HepG2 (cell line): Measurements from ENCODE around the gene STIMATE. TPM values are rescaled to one million over a fixed set of nuclear protein-coding genes. Genes with fewer than 3 reads are reported as not detected.

Source experiments
- ATAC-seq: fragments of 200-7000 bp; cut with Tn5 transposase; 3 replicates; pipeline ENCODE4 v1.9.1; 2020; ENCODE audit warnings: mild to moderate bottlenecking, moderate library complexity
- BruUV-seq: library from RNA; stranded (reverse); fragments of 400-500 nt; replicated peaks from 2 replicates; lab custom pipeline; 2021; lab: Mats Ljungman, UMichigan
- CTCF ChIA-PET: fragments of 300-600 bp; formaldehyde crosslinking; extraction: SDS; loops from one replicate; lab custom pipeline; 2021; ENCODE audit warnings: low total read pairs, inconsistent platforms, low intra/inter-chr PET ratio; lab: Yijun Ruan, JAX
- POLR2A ChIA-PET: fragments of 350-600 bp; sonication (Branson Sonifier 250); formaldehyde crosslinking; loops from one replicate; lab custom pipeline; 2020; ENCODE audit warnings: antibody characterized with exemption, inconsistent platforms; lab: Yijun Ruan, JAX
- DNase-seq: peaks from one replicate; pipeline ENCODE4 v3.0.0-alpha.2; 2015; ENCODE audit warnings: low spot score
- FAIRE-seq: peaks from 3 replicates; lab custom pipeline; 2011; peaks lifted over from hg19 to GRCh38; lab: Jason Lieb, UNC
- H2AFZ ChIP-seq: one replicate; pipeline ENCODE4 v1.6.1; 2011; ENCODE audit warnings: low read length, inconsistent platforms
- H3K27ac ChIP-seq: fragments of 300-600 bp; 3 replicates; pipeline ENCODE4 v1.8.0; 2011; ENCODE audit warnings: mixed run types, mild to moderate bottlenecking, mixed read lengths, low read length, inconsistent platforms; ENCODE audit not compliant: insufficient read depth; ENCODE audit errors: extremely low read length
- H3K27me3 ChIP-seq, 2 experiments: fragments of 200-600 bp in 1 of 2; 2 replicates in 1 of 2; 3 replicates in 1 of 2; pipeline versions ENCODE4 v1.6.0 to v1.8.0; 2011; ENCODE audit warnings: low read length in 2 of 2, mild to moderate bottlenecking in 2 of 2, moderate library complexity in 2 of 2, inconsistent platforms in 1 of 2; ENCODE audit not compliant: insufficient read depth in 2 of 2, control insufficient read depth in 1 of 2
- H3K36me3 ChIP-seq, 2 experiments: fragments of 200-600 bp in 1 of 2; replicated peaks in 1 of 2; 2 replicates in 1 of 2; 3 replicates in 1 of 2; pipeline versions ENCODE4 v1.5.1 to v1.8.0; 2011; ENCODE audit warnings: low read length in 2 of 2, inconsistent platforms in 1 of 2; ENCODE audit not compliant: insufficient read depth in 2 of 2, control insufficient read depth in 1 of 2
- H3K4me1 ChIP-seq: 2 replicates; pipeline ENCODE4 v1.5.1; 2012; ENCODE audit warnings: low read length, inconsistent platforms; ENCODE audit not compliant: insufficient read depth
- H3K4me2 ChIP-seq: 2 replicates; pipeline ENCODE4 v1.6.0; 2011; ENCODE audit warnings: low read depth, low read length, inconsistent platforms
- H3K4me3 ChIP-seq, 3 experiments: fragments of 200-600 bp in 1 of 3; sonication (generic), shearing (Covaris generic) in 1 of 3; replicated peaks in 1 of 3; 2 replicates each; pipeline ENCODE4 v1.5.1; 2011 to 2016; ENCODE audit warnings: low read length in 3 of 3, inconsistent platforms in 2 of 3, low read depth in 2 of 3, mild to moderate bottlenecking in 2 of 3, control low read depth in 1 of 3, mixed read lengths in 1 of 3; ENCODE audit not compliant: insufficient read depth in 1 of 3
- H3K79me2 ChIP-seq: one replicate; pipeline ENCODE4 v1.6.1; 2011; ENCODE audit warnings: low read length, inconsistent platforms; ENCODE audit not compliant: insufficient read depth
- H3K9ac ChIP-seq: 2 replicates; pipeline ENCODE4 v1.6.0; 2011; ENCODE audit warnings: mild to moderate bottlenecking, low read depth, low read length, inconsistent platforms; ENCODE audit not compliant: insufficient read depth
- H3K9me3 ChIP-seq: 2 replicates; pipeline ENCODE4 v1.5.1; 2012; ENCODE audit warnings: mild to moderate bottlenecking, low read length
- H4K20me1 ChIP-seq: 2 replicates; pipeline ENCODE4 v1.6.0; 2011; ENCODE audit warnings: inconsistent platforms, mild to moderate bottlenecking, low read length, moderate library complexity; ENCODE audit not compliant: insufficient read depth
- DR1 ChIP-seq: sonication (generic); formaldehyde crosslinking; IDR thresholded peaks from 2 replicates; pipeline ENCODE4 v1.8.0; 2021; ENCODE audit warnings: mild to moderate bottlenecking, missing genetic modification reagents, inconsistent platforms
- FOXJ3 ChIP-seq: sonication (generic); formaldehyde crosslinking; IDR thresholded peaks from 2 replicates; pipeline ENCODE4 v1.4.0; 2020; ENCODE audit warnings: missing genetic modification reagents, mild to moderate bottlenecking, borderline replicate concordance
- HNRNPLL ChIP-seq: fragments of 200-400 bp; formaldehyde crosslinking; IDR thresholded peaks from 2 replicates; pipeline ENCODE4 v1.6.1; 2017; ENCODE audit warnings: mild to moderate bottlenecking, low read depth, low read length; ENCODE audit not compliant: poor library complexity, severe bottlenecking
- ISL2 ChIP-seq: sonication (generic); formaldehyde crosslinking; IDR thresholded peaks from 2 replicates; pipeline ENCODE4 v1.5.0; 2020; ENCODE audit warnings: missing genetic modification reagents
- MBD4 ChIP-seq: IDR thresholded peaks from 2 replicates; pipeline ENCODE4 v1.6.1; 2012; ENCODE audit warnings: low read length, inconsistent platforms, borderline replicate concordance
- ZNF720 ChIP-seq: sonication (generic); formaldehyde crosslinking; IDR thresholded peaks from 2 replicates; pipeline ENCODE4 v1.4.0; 2020; ENCODE audit warnings: missing genetic modification reagents
- ZNF777 ChIP-seq: sonication (generic); formaldehyde crosslinking; IDR thresholded peaks from 2 replicates; pipeline ENCODE4 v1.4.0; 2020; ENCODE audit warnings: missing genetic modification reagents
- ZZZ3 ChIP-seq: sonication (generic); formaldehyde crosslinking; IDR thresholded peaks from 2 replicates; pipeline ENCODE4 v1.4.0; 2020; ENCODE audit warnings: missing genetic modification reagents, mild to moderate bottlenecking, borderline replicate concordance
- WGBS: methylation state at CpG from one replicate; pipeline ENCODE4 v1.1.6; 2017; ENCODE audit warnings: low lambda C conversion rate; 5-methylcytosine and 5-hydroxymethylcytosine counted together
- in situ Hi-C: cut with HindIII; loops from 2 replicates; pipeline ENCODE4 v1.10.0; 2017; ENCODE audit warnings: low pct_unique_long_range_greater_than_20kb; ENCODE audit not compliant: extremely low pct_ligation_motif_present
- intact Hi-C: fragments of 100-400 bp; cut with micrococcal nuclease; formaldehyde crosslinking; loops from one replicate; pipeline ENCODE4 v1.10.0; 2022; ENCODE audit not compliant: unreplicated experiment
- polyA plus RNA-seq, 8 experiments: library from polyadenylated mRNA; depleted of rRNA in 3 of 8; stranded (reverse) in 7 of 8; unstranded in 1 of 8; fragments of >200 nt; fragmentation: Illumina TruSeq in 4 of 8; extraction: Trizol in 4 of 8; gene quantifications; 2 replicates each; pipeline versions ENCODE4 v1.2.1 to v1.2.3, GENCODE V29; 2011 to 2016; ENCODE audit warnings: low read depth in 4 of 8, missing spikeins in 1 of 8, mixed read lengths in 1 of 8; ENCODE audit not compliant: insufficient read depth in 1 of 8
- total RNA-seq, 5 experiments: library from RNA; depleted of rRNA; stranded (reverse); fragments of >200 nt; fragmentation: Illumina TruSeq; extraction: Trizol; gene quantifications; 2 replicates each; pipeline ENCODE4 v1.2.3, GENCODE V29; 2016; ENCODE audit warnings: low read depth in 1 of 5
- TF ChIP-seq, protein P1 (sequence below): sonication (generic); formaldehyde crosslinking; IDR thresholded peaks from 2 replicates; pipeline ENCODE4 v1.4.0; 2020; ENCODE audit warnings: mild to moderate bottlenecking, missing genetic modification reagents, borderline replicate concordance
- TF ChIP-seq, protein P2 (sequence below): IDR thresholded peaks from 2 replicates; pipeline ENCODE4 v1.6.1; 2016; ENCODE audit warnings: missing compliant biosample characterization, missing genetic modification reagents, borderline replicate concordance
- TF ChIP-seq, protein P3 (sequence below): sonication (generic); formaldehyde crosslinking; IDR thresholded peaks from 2 replicates; pipeline ENCODE4 v1.5.1; 2020; ENCODE audit warnings: missing genetic modification reagents, mild to moderate bottlenecking, borderline replicate concordance
- TF ChIP-seq, protein P4 (sequence below): IDR thresholded peaks from 2 replicates; pipeline ENCODE4 v1.6.1; 2012; ENCODE audit warnings: low read length, improper control_type of control experiment
- TF ChIP-seq, protein P5 (sequence below): sonication (generic); formaldehyde crosslinking; IDR thresholded peaks from 2 replicates; pipeline ENCODE4 v1.5.0; 2020; ENCODE audit warnings: mild to moderate bottlenecking, missing genetic modification reagents

The STIMATE gene
- total and polyA plus RNA-seq, 2 of the 13 experiments (the other 11 are each of a cell fraction or from before 2014, with no cell fraction given) = 5.7 to 11.7 TPM

DNA sequence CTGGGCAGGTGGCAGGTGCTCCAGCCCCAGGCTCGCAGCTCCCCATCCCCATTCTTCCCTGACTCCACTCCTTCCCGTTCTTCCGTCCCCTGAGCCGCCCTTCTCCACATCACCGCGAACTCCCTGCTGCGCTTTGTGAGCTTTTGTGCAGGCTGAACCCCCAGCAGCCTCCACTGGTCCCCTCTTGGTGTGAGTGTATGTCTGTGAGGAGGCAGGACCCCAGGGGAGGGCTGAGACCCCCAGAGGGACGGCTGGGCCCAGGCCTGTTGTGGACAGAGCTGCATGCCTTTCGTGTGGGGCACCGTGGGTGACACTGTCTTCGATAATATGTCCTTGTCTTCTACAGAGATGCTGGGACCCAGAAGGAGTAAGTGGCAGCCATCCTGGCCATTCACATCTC is 110.1 kb downstream of the STIMATE start:
- no peaks in the 10 kb centered on the region for H3K27me3 ChIP-seq
- H3K4me3 ChIP-seq = peak overlapping the region; percentile 31 to 60 (median 31)
- peak; percentile 6 for ATAC-seq
- ChIA-PET CTCF (no interaction called here), POLR2A (interaction anchor here (0.6 to 18.4 kb wide), 7 partner anchors 9 to 145 kb away, joined by 3 to 466 read pairs (median 4); partner anchors contain the start of genes ITIH1, ITIH3 and NEK4)
- 48% methylated on average over 11 of the region's 11 CpGs for WGBS
- H3K27ac ChIP-seq = peak overlapping the region; percentile 20
- BruUV-seq = no TSS peak
- DNase-seq = no peak
- H3K9ac ChIP-seq = peak overlapping the region; percentile 47; the same call in 1 of the 2 replicates
- H2AFZ ChIP-seq = no peak overlapping the region
- H4K20me1 ChIP-seq = no peaks in the 10 kb centered on the region
- no peak for FAIRE-seq
- in situ Hi-C loops = no loop called here
- no peaks in the 10 kb centered on the region for H3K79me2 ChIP-seq
- no peaks in the 10 kb centered on the region for H3K36me3 ChIP-seq
- peak overlapping the region; percentile 83 for H3K4me2 ChIP-seq
- intact Hi-C loops = loop anchor here (1.0 to 2.0 kb wide), 2 partner anchors 12 to 16 kb away; partner anchors contain the start of gene NEK4
- H3K9me3 ChIP-seq = no peaks in the 10 kb centered on the region
- peaks cover 91% of the 10 kb centered on the region for H3K4me1 ChIP-seq
- TF ChIP-seq FOXJ3 (no peak), ZZZ3 (CRISPR knock-in tag) (no peak), MBD4 (no peak), HNRNPLL (no peak), DR1 (CRISPR knock-in tag) (no peak), ZNF777 (CRISPR knock-in tag) (no peak), ISL2 (CRISPR knock-in tag) (0 out of 2 replicates have a peak, but pooled peaks have one; percentile 13), ZNF720 (CRISPR knock-in tag) (no peak)
- TF ChIP-seq, protein P1, sequence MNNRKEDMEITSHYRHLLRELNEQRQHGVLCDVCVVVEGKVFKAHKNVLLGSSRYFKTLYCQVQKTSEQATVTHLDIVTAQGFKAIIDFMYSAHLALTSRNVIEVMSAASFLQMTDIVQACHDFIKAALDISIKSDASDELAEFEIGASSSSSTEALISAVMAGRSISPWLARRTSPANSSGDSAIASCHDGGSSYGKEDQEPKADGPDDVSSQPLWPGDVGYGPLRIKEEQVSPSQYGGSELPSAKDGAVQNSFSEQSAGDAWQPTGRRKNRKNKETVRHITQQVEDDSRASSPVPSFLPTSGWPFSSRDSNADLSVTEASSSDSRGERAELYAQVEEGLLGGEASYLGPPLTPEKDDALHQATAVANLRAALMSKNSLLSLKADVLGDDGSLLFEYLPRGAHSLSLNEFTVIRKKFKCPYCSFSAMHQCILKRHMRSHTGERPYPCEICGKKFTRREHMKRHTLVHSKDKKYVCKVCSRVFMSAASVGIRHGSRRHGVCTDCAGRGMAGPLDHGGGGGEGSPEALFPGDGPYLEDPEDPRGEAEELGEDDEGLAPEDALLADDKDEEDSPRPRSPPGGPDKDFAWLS (CRISPR knock-in tag) = no peak
- TF ChIP-seq, protein P2, sequence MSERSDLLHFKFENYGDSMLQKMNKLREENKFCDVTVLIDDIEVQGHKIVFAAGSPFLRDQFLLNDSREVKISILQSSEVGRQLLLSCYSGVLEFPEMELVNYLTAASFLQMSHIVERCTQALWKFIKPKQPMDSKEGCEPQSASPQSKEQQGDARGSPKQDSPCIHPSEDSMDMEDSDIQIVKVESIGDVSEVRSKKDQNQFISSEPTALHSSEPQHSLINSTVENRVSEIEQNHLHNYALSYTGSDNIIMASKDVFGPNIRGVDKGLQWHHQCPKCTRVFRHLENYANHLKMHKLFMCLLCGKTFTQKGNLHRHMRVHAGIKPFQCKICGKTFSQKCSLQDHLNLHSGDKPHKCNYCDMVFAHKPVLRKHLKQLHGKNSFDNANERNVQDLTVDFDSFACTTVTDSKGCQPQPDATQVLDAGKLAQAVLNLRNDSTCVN (CRISPR knock-in tag) = no peak
- TF ChIP-seq, protein P3, sequence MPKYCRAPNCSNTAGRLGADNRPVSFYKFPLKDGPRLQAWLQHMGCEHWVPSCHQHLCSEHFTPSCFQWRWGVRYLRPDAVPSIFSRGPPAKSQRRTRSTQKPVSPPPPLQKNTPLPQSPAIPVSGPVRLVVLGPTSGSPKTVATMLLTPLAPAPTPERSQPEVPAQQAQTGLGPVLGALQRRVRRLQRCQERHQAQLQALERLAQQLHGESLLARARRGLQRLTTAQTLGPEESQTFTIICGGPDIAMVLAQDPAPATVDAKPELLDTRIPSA (CRISPR knock-in tag) = no peak
- TF ChIP-seq, protein P4, sequence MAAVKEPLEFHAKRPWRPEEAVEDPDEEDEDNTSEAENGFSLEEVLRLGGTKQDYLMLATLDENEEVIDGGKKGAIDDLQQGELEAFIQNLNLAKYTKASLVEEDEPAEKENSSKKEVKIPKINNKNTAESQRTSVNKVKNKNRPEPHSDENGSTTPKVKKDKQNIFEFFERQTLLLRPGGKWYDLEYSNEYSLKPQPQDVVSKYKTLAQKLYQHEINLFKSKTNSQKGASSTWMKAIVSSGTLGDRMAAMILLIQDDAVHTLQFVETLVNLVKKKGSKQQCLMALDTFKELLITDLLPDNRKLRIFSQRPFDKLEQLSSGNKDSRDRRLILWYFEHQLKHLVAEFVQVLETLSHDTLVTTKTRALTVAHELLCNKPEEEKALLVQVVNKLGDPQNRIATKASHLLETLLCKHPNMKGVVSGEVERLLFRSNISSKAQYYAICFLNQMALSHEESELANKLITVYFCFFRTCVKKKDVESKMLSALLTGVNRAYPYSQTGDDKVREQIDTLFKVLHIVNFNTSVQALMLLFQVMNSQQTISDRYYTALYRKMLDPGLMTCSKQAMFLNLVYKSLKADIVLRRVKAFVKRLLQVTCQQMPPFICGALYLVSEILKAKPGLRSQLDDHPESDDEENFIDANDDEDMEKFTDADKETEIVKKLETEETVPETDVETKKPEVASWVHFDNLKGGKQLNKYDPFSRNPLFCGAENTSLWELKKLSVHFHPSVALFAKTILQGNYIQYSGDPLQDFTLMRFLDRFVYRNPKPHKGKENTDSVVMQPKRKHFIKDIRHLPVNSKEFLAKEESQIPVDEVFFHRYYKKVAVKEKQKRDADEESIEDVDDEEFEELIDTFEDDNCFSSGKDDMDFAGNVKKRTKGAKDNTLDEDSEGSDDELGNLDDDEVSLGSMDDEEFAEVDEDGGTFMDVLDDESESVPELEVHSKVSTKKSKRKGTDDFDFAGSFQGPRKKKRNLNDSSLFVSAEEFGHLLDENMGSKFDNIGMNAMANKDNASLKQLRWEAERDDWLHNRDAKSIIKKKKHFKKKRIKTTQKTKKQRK = no peak
- TF ChIP-seq, protein P5, sequence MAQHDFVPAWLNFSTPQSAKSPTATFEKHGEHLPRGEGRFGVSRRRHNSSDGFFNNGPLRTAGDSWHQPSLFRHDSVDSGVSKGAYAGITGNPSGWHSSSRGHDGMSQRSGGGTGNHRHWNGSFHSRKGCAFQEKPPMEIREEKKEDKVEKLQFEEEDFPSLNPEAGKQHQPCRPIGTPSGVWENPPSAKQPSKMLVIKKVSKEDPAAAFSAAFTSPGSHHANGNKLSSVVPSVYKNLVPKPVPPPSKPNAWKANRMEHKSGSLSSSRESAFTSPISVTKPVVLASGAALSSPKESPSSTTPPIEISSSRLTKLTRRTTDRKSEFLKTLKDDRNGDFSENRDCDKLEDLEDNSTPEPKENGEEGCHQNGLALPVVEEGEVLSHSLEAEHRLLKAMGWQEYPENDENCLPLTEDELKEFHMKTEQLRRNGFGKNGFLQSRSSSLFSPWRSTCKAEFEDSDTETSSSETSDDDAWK (CRISPR knock-in tag) = no peak
